ENCODE measurements around the gene PIWIL1. TPM values are rescaled to one million over a fixed set of nuclear protein-coding genes. Genes with fewer than 3 reads are reported as not detected.

PIWIL1 gene
- total RNA-seq, 1 experiment from 2014 or later: not detected

GRCh38 chr12:130300737-130301535, 36.8 kb upstream of the PIWIL1 start:
- H2BK5ac ChIP-seq (ENCODE audit: insufficient read length, low read length): no peak overlapping the region
- no peak overlapping the region for H3K4ac ChIP-seq (ENCODE audit: low read depth, low read length)
- H3K56ac ChIP-seq (ENCODE audit: insufficient read length, low read depth, low read length): no peak overlapping the region
- peaks cover 60% of the 10 kb centered on the region for H3K27me3 Mint-ChIP-seq (ENCODE audit: low read depth)
- no peaks in the 10 kb centered on the region for H3K79me1 ChIP-seq (ENCODE audit: insufficient read depth, low read depth, low read length, poor library complexity, severe bottlenecking)
- H3K27me3 ChIP-seq (ENCODE audit: insufficient read depth, low read length): peaks cover 2% of the 10 kb centered on the region; the same call in 1 of the 2 replicates
- H3K4me3 Mint-ChIP-seq: no peak overlapping the region
- no peaks in the 10 kb centered on the region for H3K4me1 ChIP-seq (ENCODE audit: insufficient read depth, low read length)
- H4K20me1 ChIP-seq (ENCODE audit: control insufficient read depth, insufficient read depth, insufficient read length): no peaks in the 10 kb centered on the region
- H2BK120ac ChIP-seq (ENCODE audit: low read depth, low read length, poor library complexity, severe bottlenecking): no peak overlapping the region
- H3K4me1 Mint-ChIP-seq: peaks cover 7 to 8% of the 10 kb centered on the region in 2 experiments
- H3K4me2 ChIP-seq (ENCODE audit: insufficient read depth, insufficient read length, low read length): no peak overlapping the region
- DNase-seq: no peak
- H4K5ac ChIP-seq (ENCODE audit: insufficient read length, low read depth, low read length): no peak overlapping the region
- no peak overlapping the region for H3K18ac ChIP-seq (ENCODE audit: insufficient read length, low read depth, low read length)
- no peak overlapping the region for H3K27ac Mint-ChIP-seq
- WGBS (ENCODE audit: extremely low coverage, insufficient read length, low lambda C conversion rate): no CpG with 5 or more reads among the region's 21 CpGs
- H3K23me2 ChIP-seq (ENCODE audit: insufficient read length, low read depth, low read length, poor library complexity, severe bottlenecking): no peaks in the 10 kb centered on the region
- no peak overlapping the region for H2BK12ac ChIP-seq (ENCODE audit: insufficient read length, low read depth, low read length)
- H3T11ph ChIP-seq (ENCODE audit: low read length): no peak overlapping the region
- H2AFZ ChIP-seq (ENCODE audit: low read length): no peak overlapping the region
- peaks cover 0 to 6% of the 10 kb centered on the region in 2 experiments; a peak in 2 of 5 replicates for H3K9me3 Mint-ChIP-seq
- H3K27ac ChIP-seq (ENCODE audit: insufficient read length, low read depth, low read length): no peak overlapping the region
- H3K9me3 ChIP-seq (ENCODE audit: control insufficient read depth, low read depth, low read length): no peaks in the 10 kb centered on the region
- H2BK15ac ChIP-seq (ENCODE audit: low read depth, low read length): no peak overlapping the region
- no peak overlapping the region for H2BK20ac ChIP-seq (ENCODE audit: low read depth, low read length, poor library complexity, severe bottlenecking)
- H2AK5ac ChIP-seq (ENCODE audit: insufficient read length, low read length): no peak overlapping the region
- no peak overlapping the region for H4K8ac ChIP-seq (replicated peaks; ENCODE audit: insufficient read length, low read depth, low read length)
- no peak overlapping the region for H3K9ac ChIP-seq (ENCODE audit: extremely low read depth, insufficient read length, low read length)
- H3K79me2 ChIP-seq (ENCODE audit: insufficient read depth, low read length): no peaks in the 10 kb centered on the region
- peak overlapping the region; percentile 1; the same call in 1 of the 2 replicates for H3K14ac ChIP-seq (ENCODE audit: insufficient read depth, low read length)
- no peak for TF ChIP-seq CTCF (conservative IDR thresholded peaks at IDR 0.05)
- H3K23ac ChIP-seq (ENCODE audit: insufficient read length, low read depth, low read length): no peak overlapping the region
- H4K91ac ChIP-seq (ENCODE audit: insufficient read length, low read depth, low read length): no peak overlapping the region
- H3K36me3 Mint-ChIP-seq (ENCODE audit: insufficient read depth in 1 of 3, low read depth in 3 of 3): no peaks in the 10 kb centered on the region
